Suprapubic skin (tissue), 4 donors: Measurements from ENCODE around the gene COL25A1. TPM values are rescaled to one million over a fixed set of nuclear protein-coding genes. Genes with fewer than 3 reads are reported as not detected.

ENCODE experiments used
- DNase-seq, 2 donors: peaks; one replicate each; pipeline ENCODE4 v3.0.0-alpha.2; 2019; ENCODE audit warnings: low spot score in 2 of 2
- H3K27ac ChIP-seq: fragments of 200-600 bp; sonication (generic); one replicate; pipeline ENCODE4 v1.5.1; 2019
- H3K27me3 ChIP-seq: fragments of 200-600 bp; sonication (generic); one replicate; pipeline ENCODE4 v1.5.1; 2019
- H3K36me3 ChIP-seq: fragments of 200-600 bp; sonication (generic); one replicate; pipeline ENCODE4 v1.5.1; 2019
- H3K4me1 ChIP-seq: fragments of 200-600 bp; sonication (generic); one replicate; pipeline ENCODE4 v1.5.1; 2019
- H3K4me3 ChIP-seq: fragments of 200-600 bp; sonication (generic); one replicate; pipeline ENCODE4 v1.5.1; 2019; ENCODE audit warnings: mild to moderate bottlenecking
- H3K9me3 ChIP-seq: fragments of 200-600 bp; sonication (generic); one replicate; pipeline ENCODE4 v1.5.1; 2019
- EP300 ChIP-seq: sonication (generic); formaldehyde crosslinking; IDR thresholded peaks from one replicate; pipeline ENCODE4 v1.6.1; 2017; ENCODE audit warnings: antibody characterized with exemption
- POLR2A ChIP-seq, 2 donors: fragments of 450-650 bp; IDR thresholded peaks; one replicate each; pipeline ENCODE4 v1.6.1; 2017; ENCODE audit warnings: antibody characterized with exemption in 2 of 2, mild to moderate bottlenecking in 2 of 2, moderate library complexity in 2 of 2
- POLR2AphosphoS5 ChIP-seq, 3 donors: sonication (generic); formaldehyde crosslinking; IDR thresholded peaks; one replicate each; pipeline ENCODE4 v1.6.1; 2017; ENCODE audit warnings: antibody characterized with exemption in 3 of 3
- WGBS: methylation state at CpG from one replicate; pipeline ENCODE4 v1.1.5; 2018; 5-methylcytosine and 5-hydroxymethylcytosine counted together
- total RNA-seq, 4 donors: library from RNA; depleted of rRNA; stranded (reverse); fragments of >200 nt; gene quantifications; one replicate each; pipeline ENCODE4 v1.1.0, GENCODE V29; 2016
- TF ChIP-seq, protein P1 (sequence below), 2 donors: fragments of 200-600 bp in 1 of 2; fragments of 450-650 bp in 1 of 2; sonication (generic) in 1 of 2; IDR thresholded peaks; one replicate each; pipeline ENCODE4 v1.5.1; 2016 to 2019; ENCODE audit warnings: antibody characterized with exemption in 2 of 2, mild to moderate bottlenecking in 1 of 2, moderate library complexity in 1 of 2

COL25A1 gene
- total RNA-seq, 4 donors from 2014 or later = 0.30 to 1.4 (median 1.0) TPM

DNA sequence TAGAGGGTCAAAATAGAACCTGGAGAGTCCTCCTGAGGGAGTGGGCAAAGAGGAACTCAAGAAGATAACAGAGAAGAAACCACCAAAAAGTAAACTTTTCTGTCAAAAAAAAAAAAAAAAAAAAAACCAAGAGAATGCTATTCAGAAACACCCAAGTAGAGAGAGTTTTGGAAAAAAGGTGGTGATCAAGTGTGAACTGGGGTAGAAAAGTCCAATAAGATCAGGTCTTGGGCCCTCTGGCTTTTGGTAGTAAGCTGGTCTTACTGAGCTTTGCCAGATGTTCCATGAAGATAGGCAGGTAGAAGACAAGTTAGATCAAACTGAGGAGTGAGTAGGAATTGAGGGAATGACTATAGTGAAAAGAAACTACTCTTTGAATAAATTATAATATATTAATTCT lies 167.5 kb downstream of the COL25A1 start:
- no peak overlapping the region for H3K27ac ChIP-seq
- peaks cover 3% of the 10 kb centered on the region for H3K9me3 ChIP-seq
- H3K36me3 ChIP-seq = no peaks in the 10 kb centered on the region
- no peaks in the 10 kb centered on the region for H3K4me1 ChIP-seq
- no peak for TF ChIP-seq EP300
- no peak for TF ChIP-seq POLR2AphosphoS5 (IDR thresholded peaks at IDR 0.05)
- no peaks in the 10 kb centered on the region for H3K27me3 ChIP-seq
- no peak overlapping the region for H3K4me3 ChIP-seq
- DNase-seq = no peak

DNA sequence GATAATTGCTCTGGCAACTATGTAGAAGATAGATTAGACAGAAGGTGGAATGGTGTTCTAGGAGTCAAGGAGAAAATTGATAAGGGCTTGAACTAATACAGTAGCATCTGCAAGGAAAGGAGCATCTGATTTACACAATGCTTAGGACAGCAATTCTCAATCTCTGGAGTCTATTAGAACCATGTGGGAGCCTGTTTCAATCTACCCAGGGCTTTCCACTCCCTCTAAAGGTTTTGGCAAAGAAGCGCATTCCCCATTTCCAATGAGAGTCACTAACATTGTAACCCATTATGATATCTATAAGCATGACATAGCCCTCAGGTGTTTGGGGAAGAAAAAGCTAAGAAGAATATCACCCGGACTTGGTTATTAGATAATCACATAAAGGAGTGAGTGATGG lies 168.2 kb downstream of the COL25A1 start:
- Histone ChIP-seq H3K27me3 (no peaks in the 10 kb centered on the region), H3K9me3 (peaks cover under 1% of the 10 kb centered on the region), H3K27ac (no peak overlapping the region), H3K4me3 (no peak overlapping the region), H3K36me3 (no peaks in the 10 kb centered on the region), H3K4me1 (no peaks in the 10 kb centered on the region)
- DNase-seq = no peak
- TF ChIP-seq EP300 (no peak), POLR2AphosphoS5 (IDR thresholded peaks at IDR 0.05) (no peak), POLR2A (IDR thresholded peaks at IDR 0.05) (no peak)
- TF ChIP-seq, protein P1, sequence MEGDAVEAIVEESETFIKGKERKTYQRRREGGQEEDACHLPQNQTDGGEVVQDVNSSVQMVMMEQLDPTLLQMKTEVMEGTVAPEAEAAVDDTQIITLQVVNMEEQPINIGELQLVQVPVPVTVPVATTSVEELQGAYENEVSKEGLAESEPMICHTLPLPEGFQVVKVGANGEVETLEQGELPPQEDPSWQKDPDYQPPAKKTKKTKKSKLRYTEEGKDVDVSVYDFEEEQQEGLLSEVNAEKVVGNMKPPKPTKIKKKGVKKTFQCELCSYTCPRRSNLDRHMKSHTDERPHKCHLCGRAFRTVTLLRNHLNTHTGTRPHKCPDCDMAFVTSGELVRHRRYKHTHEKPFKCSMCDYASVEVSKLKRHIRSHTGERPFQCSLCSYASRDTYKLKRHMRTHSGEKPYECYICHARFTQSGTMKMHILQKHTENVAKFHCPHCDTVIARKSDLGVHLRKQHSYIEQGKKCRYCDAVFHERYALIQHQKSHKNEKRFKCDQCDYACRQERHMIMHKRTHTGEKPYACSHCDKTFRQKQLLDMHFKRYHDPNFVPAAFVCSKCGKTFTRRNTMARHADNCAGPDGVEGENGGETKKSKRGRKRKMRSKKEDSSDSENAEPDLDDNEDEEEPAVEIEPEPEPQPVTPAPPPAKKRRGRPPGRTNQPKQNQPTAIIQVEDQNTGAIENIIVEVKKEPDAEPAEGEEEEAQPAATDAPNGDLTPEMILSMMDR (IDR thresholded peaks at IDR 0.05) = no peak
- WGBS = 77% methylated on average over 2 of the region's 2 CpGs

DNA sequence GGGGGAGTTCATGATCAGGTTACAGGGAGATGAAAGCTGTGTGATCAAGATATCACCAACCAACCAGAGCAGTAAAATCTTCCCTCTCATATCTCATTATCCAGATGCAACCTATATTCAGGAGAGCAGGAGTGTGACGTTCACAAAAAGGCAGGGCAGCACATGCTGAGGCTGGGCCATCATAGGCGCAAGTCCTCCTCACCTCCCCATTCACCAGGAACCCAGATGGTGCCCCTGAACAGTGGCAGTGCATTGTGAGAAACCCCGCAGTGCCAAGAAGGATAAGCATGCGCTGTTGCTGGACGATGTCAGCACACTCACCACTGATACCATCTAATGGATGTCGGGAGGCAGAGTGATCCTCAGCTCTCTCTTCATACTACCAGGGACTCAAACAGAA lies 170.9 kb downstream of the COL25A1 start:
- Histone ChIP-seq H3K36me3 (no peaks in the 10 kb centered on the region), H3K27ac (no peak overlapping the region), H3K4me3 (no peak overlapping the region), H3K27me3 (no peaks in the 10 kb centered on the region), H3K4me1 (no peaks in the 10 kb centered on the region), H3K9me3 (no peaks in the 10 kb centered on the region)
- 86% methylated on average over 6 of the region's 6 CpGs for WGBS
- DNase-seq = no peak
- TF ChIP-seq POLR2A (IDR thresholded peaks at IDR 0.05) = no peak
- TF ChIP-seq POLR2AphosphoS5 (IDR thresholded peaks at IDR 0.05) = no peak

DNA sequence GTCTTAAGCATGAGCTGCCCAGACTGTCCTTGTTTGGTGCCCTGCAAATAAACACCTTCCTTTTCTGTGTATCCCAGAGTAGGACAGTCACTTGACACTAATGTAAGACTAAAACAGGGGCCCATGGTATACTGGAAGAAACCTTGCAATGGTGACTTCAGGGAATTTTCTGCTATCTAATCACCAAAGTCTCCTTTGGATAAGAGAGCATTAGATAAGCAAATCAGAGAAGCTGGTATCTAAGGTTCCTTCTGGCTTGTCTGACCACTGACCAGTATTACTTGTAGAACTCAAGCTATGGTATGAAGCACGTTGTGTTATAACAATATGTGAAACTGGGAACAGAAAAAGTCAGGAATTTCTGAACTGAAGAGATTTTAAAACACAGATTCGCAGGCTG lies 173.9 kb downstream of the COL25A1 start:
- WGBS = 93% methylated on average over 2 of the region's 2 CpGs
- H3K4me1 ChIP-seq = no peaks in the 10 kb centered on the region
- H3K27me3 ChIP-seq = no peaks in the 10 kb centered on the region
- H3K36me3 ChIP-seq = no peaks in the 10 kb centered on the region
- no peaks in the 10 kb centered on the region for H3K9me3 ChIP-seq
- H3K4me3 ChIP-seq = no peak overlapping the region
- no peak overlapping the region for H3K27ac ChIP-seq
- TF ChIP-seq POLR2A (IDR thresholded peaks at IDR 0.05) (no peak), POLR2AphosphoS5 (IDR thresholded peaks at IDR 0.05) (no peak), EP300 (no peak)
- TF ChIP-seq, protein P1 (IDR thresholded peaks at IDR 0.05) = no peak
- DNase-seq = no peak

DNA sequence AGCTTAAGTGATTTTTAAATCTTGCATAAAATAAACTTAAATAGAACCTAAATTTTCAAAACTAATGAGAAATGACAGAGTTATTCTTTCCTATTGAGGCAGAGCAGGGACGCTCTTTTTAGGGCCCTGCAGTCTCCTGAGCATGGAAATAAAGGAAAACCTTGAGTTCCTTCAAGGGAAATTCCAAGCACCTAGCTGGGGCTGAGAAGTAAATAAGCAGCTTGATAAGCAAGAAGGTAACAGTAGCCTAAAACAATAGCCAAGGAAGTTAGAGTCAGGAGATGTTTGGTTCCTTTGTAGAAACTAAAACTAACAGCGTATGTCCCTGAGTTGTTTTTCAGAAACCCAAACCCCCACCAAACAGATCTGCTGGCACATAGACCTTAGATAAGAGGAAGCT lies 174.6 kb downstream of the COL25A1 start:
- H3K9me3 ChIP-seq = no peaks in the 10 kb centered on the region
- TF ChIP-seq, protein P1 (IDR thresholded peaks at IDR 0.05) = no peak
- TF ChIP-seq EP300 (no peak), POLR2A (IDR thresholded peaks at IDR 0.05) (no peak), POLR2AphosphoS5 (IDR thresholded peaks at IDR 0.05) (no peak)
- H3K36me3 ChIP-seq = no peaks in the 10 kb centered on the region
- H3K27ac ChIP-seq = no peak overlapping the region
- no peaks in the 10 kb centered on the region for H3K4me1 ChIP-seq
- no peak overlapping the region for H3K4me3 ChIP-seq
- WGBS = 87% methylated on average over 2 of the region's 2 CpGs
- DNase-seq = no peak
- no peaks in the 10 kb centered on the region for H3K27me3 ChIP-seq

DNA sequence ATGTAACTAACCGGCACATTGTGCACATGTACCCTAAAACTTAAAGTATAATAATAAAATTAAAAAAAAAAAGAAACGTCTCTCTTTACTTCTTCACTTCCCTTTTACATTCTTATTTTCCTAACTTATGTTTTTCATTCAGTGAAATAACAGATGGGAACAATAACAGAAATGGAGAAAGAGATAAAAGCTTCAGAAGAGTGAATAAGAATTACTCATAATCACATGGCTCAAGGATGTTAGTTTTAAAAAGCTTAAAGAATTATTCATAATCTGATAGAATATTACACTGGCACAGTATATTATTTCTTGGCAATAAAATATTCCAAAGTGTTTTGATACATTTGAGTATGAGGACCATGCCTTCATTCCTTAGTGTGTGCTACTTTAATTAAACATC lies 175.6 kb downstream of the COL25A1 start:
- no peaks in the 10 kb centered on the region for H3K9me3 ChIP-seq

More for the DNA sequence above, 175.6 kb downstream of the COL25A1 start:
- DNase-seq = no peak
- no peaks in the 10 kb centered on the region for H3K36me3 ChIP-seq
- no peak overlapping the region for H3K4me3 ChIP-seq
- TF ChIP-seq POLR2AphosphoS5 (IDR thresholded peaks at IDR 0.05) (no peak), EP300 (no peak), POLR2A (IDR thresholded peaks at IDR 0.05) (no peak)
- TF ChIP-seq, protein P1 (IDR thresholded peaks at IDR 0.05) = no peak
- WGBS = 69% methylated on average over 2 of the region's 2 CpGs
- H3K27me3 ChIP-seq = no peaks in the 10 kb centered on the region
- H3K4me1 ChIP-seq = no peaks in the 10 kb centered on the region
- H3K27ac ChIP-seq = no peak overlapping the region
